Gastroesophageal sphincter (tissue), 2 donors: ENCODE data around the gene NEMP2.

Experiments used
- POLR2A ChIP-seq, 2 donors: fragments of 450-650 bp; IDR thresholded peaks; one replicate each; pipeline ENCODE4 v1.6.1; 2017; ENCODE audit warnings: antibody characterized with exemption in 2 of 2, mild to moderate bottlenecking in 2 of 2, moderate library complexity in 1 of 2
- POLR2AphosphoS5 ChIP-seq: sonication (generic); formaldehyde crosslinking; IDR thresholded peaks from one replicate; pipeline ENCODE4 v1.6.1; 2017; ENCODE audit warnings: antibody characterized with exemption

- TF ChIP-seq POLR2AphosphoS5 (no peak), POLR2A (IDR thresholded peaks at IDR 0.05) (no peak)
Measured at GRCh38 chr2:190562121-190562520, 27.6 kb upstream of the NEMP2 start.
